Body of pancreas (tissue), 4 donors: ENCODE data around the gene ZP2.

Experiments
- POLR2A ChIP-seq, 3 donors: fragments of 450-650 bp; IDR thresholded peaks; one replicate each; pipeline ENCODE4 v1.6.1; 2016; ENCODE audit warnings: antibody characterized with exemption in 3 of 3, mild to moderate bottlenecking in 2 of 3
- TF ChIP-seq, protein P1 (sequence below), 7 experiments: fragments of 450-650 bp in 4 of 7; fragments of 200-600 bp in 3 of 7; sonication (generic) in 3 of 7; IDR thresholded peaks; one replicate each; pipeline ENCODE4 v1.5.1; 2016 to 2019; ENCODE audit warnings: antibody characterized with exemption in 7 of 7

DNA sequence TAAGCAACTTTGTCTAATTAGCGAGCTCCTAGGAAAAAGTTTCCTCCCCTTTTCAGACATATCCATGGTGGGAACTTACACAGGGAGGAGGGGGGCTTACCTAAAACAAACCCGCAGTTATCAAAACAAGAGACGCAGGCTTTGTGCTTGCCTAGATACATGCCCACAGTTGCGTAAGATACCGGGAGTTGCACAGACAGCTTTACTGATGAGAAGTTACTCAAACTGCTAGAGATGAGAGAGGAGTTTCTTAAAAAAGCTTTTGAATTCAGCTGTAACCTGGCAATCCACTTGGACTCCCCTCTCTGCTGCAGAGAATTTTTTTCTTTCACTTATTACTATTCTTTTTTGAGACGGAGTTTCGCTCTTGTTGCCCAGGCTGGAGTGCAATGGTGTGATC, 6.8 kb upstream of the ZP2 start:
- TF ChIP-seq, protein P1, sequence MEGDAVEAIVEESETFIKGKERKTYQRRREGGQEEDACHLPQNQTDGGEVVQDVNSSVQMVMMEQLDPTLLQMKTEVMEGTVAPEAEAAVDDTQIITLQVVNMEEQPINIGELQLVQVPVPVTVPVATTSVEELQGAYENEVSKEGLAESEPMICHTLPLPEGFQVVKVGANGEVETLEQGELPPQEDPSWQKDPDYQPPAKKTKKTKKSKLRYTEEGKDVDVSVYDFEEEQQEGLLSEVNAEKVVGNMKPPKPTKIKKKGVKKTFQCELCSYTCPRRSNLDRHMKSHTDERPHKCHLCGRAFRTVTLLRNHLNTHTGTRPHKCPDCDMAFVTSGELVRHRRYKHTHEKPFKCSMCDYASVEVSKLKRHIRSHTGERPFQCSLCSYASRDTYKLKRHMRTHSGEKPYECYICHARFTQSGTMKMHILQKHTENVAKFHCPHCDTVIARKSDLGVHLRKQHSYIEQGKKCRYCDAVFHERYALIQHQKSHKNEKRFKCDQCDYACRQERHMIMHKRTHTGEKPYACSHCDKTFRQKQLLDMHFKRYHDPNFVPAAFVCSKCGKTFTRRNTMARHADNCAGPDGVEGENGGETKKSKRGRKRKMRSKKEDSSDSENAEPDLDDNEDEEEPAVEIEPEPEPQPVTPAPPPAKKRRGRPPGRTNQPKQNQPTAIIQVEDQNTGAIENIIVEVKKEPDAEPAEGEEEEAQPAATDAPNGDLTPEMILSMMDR (IDR thresholded peaks at IDR 0.05) = no peak
- no peak for TF ChIP-seq POLR2A (IDR thresholded peaks at IDR 0.05)
